Globus pallidus (tissue), 1 donor: ENCODE measurements around the gene PRICKLE2.

Experiments
- DNase-seq: peaks from one replicate; pipeline ENCODE4 v3.0.0-alpha.2; 2015; ENCODE audit warnings: low spot score

The PRICKLE2 gene

GRCh38 chr3:64131725-64132469 is 93.4 kb downstream of the PRICKLE2 start:
- DNase-seq, result no peak

- no peak for DNase-seq
Observed at GRCh38 chr3:64130436-64130835, 94.8 kb downstream of the PRICKLE2 start.

- DNase-seq, result no peak
Observed at GRCh38 chr3:64129581-64129980, 95.7 kb downstream of the PRICKLE2 start.

- no peak for DNase-seq
Observed at GRCh38 chr3:64129106-64129505, 96.2 kb downstream of the PRICKLE2 start.

GRCh38 chr3:64125561-64125960 is 99.7 kb downstream of the PRICKLE2 start:
- DNase-seq, result no peak

- DNase-seq, result no peak
Observed at GRCh38 chr3:64123931-64124330, 101.3 kb downstream of the PRICKLE2 start.

- DNase-seq, result no peak
Observed at GRCh38 chr3:64122476-64122875, 102.8 kb downstream of the PRICKLE2 start.

- no peak for DNase-seq
Observed at GRCh38 chr3:64121750-64122311, 103.4 kb downstream of the PRICKLE2 start.

GRCh38 chr3:64120876-64121275 is 104.4 kb downstream of the PRICKLE2 start:
- no peak for DNase-seq

- DNase-seq, result no peak
Observed at GRCh38 chr3:64117483-64117882, 107.8 kb downstream of the PRICKLE2 start.

- DNase-seq, result no peak
Observed at GRCh38 chr3:64114651-64115050, 110.6 kb downstream of the PRICKLE2 start.

- no peak for DNase-seq
Observed at GRCh38 chr3:64111872-64112271, 113.4 kb downstream of the PRICKLE2 start.

GRCh38 chr3:64111083-64111482 is 114.2 kb downstream of the PRICKLE2 start:
- DNase-seq, result no peak

- peak; percentile 13 for DNase-seq
Observed at GRCh38 chr3:64110071-64110470, 115.2 kb downstream of the PRICKLE2 start.

- DNase-seq, result peak; percentile 85
Observed at GRCh38 chr3:64109438-64109837, 115.8 kb downstream of the PRICKLE2 start.

- no peak for DNase-seq
Observed at GRCh38 chr3:64108784-64109317, 116.4 kb downstream of the PRICKLE2 start.

- DNase-seq, result no peak
Observed at GRCh38 chr3:64108231-64108630, 117.0 kb downstream of the PRICKLE2 start.

GRCh38 chr3:64107190-64107589 is 118.1 kb downstream of the PRICKLE2 start:
- DNase-seq, result no peak

- DNase-seq, result no peak
Observed at GRCh38 chr3:64105816-64106215, 119.5 kb downstream of the PRICKLE2 start.

GRCh38 chr3:64104691-64105111 is 120.6 kb downstream of the PRICKLE2 start:
- no peak for DNase-seq

GRCh38 chr3:64104006-64104405 is 121.3 kb downstream of the PRICKLE2 start:
- DNase-seq, result no peak

- no peak for DNase-seq
Observed at GRCh38 chr3:64103131-64103530, 122.1 kb downstream of the PRICKLE2 start.

GRCh38 chr3:64102147-64102546 is 123.1 kb downstream of the PRICKLE2 start:
- DNase-seq, result no peak

GRCh38 chr3:64099316-64099715 is 126.0 kb downstream of the PRICKLE2 start:
- DNase-seq, result no peak
